Kidney (tissue), 14 donors: Measurements from ENCODE around the gene DDX27. TPM values are rescaled to one million over a fixed set of nuclear protein-coding genes. Genes with fewer than 3 reads are reported as not detected.

Experiments
- DNase-seq, 5 donors: peaks; one replicate each; pipeline ENCODE4 v3.0.0-alpha.2; 2013 to 2020
- FAIRE-seq: peaks from 2 replicates; lab custom pipeline; 2012; peaks lifted over from hg19 to GRCh38; lab: Jason Lieb, UNC
- H3K27ac ChIP-seq, 2 donors: one replicate each; pipeline ENCODE4 v1.7.0; 2013; ENCODE audit warnings: low read depth in 2 of 2, low read length in 2 of 2, inconsistent platforms in 1 of 2
- H3K27me3 ChIP-seq: one replicate; pipeline ENCODE4 v1.7.1; 2013; ENCODE audit warnings: low read length, inconsistent platforms; ENCODE audit not compliant: control insufficient read depth, insufficient read depth
- H3K36me3 ChIP-seq, 3 donors: one replicate each; pipeline versions ENCODE4 v1.7.0 to v1.7.1; 2013; ENCODE audit warnings: low read length in 3 of 3, control low read depth in 1 of 3, inconsistent platforms in 1 of 3; ENCODE audit not compliant: insufficient read depth in 3 of 3, control insufficient read depth in 2 of 3
- H3K4me1 ChIP-seq, 3 donors: one replicate each; pipeline versions ENCODE4 v1.7.0 to v1.7.1; 2013; ENCODE audit warnings: low read length in 3 of 3, inconsistent platforms in 1 of 3, low read depth in 1 of 3; ENCODE audit not compliant: control insufficient read depth in 2 of 3, insufficient read depth in 2 of 3
- H3K4me3 ChIP-seq, 3 donors: one replicate each; pipeline versions ENCODE4 v1.7.0 to v1.8.1; 2013; ENCODE audit warnings: low read length in 3 of 3, control low read depth in 1 of 3, inconsistent platforms in 1 of 3
- H3K9ac ChIP-seq, 3 donors: one replicate each; pipeline versions ENCODE4 v1.7.0 to v1.7.1; 2013; ENCODE audit warnings: low read length in 3 of 3, control low read depth in 1 of 3, inconsistent platforms in 1 of 3
- H3K9me3 ChIP-seq, 3 donors: one replicate each; pipeline versions ENCODE4 v1.7.0 to v1.7.1; 2013; ENCODE audit warnings: low read length in 3 of 3, control low read depth in 1 of 3, inconsistent platforms in 1 of 3; ENCODE audit not compliant: control insufficient read depth in 2 of 3, insufficient read depth in 1 of 3
- intact Hi-C: fragments of 100-400 bp; cut with DNase I; formaldehyde crosslinking; loops from one replicate; pipeline ENCODE4 v1.11.1; 2022
- polyA plus RNA-seq: library from polyadenylated mRNA; stranded (reverse); fragments of 350-450 nt; fragmentation: Illumina TruSeq; extraction: RNeasy Lipid Tissue Mini Kit (QIAGEN cat#74804); gene quantifications from one replicate; pipeline ENCODE4 v1.2.3, GENCODE V29; 2014; ENCODE audit warnings: low read depth, low replicate concordance; ENCODE audit not compliant: insufficient read depth
- total RNA-seq: library from RNA; stranded (reverse); fragmentation: NEBNext Ultra II Directional; extraction: Animal tissue kit (Norgen Biotek cat#: 25700); gene quantifications from one replicate; pipeline ENCODE4 v1.2.1, GENCODE V29; 2021
- TF ChIP-seq, protein P1 (sequence below): IDR thresholded peaks from 3 replicates; pipeline ENCODE4 v1.5.1; 2012; ENCODE audit warnings: mild to moderate bottlenecking, moderate library complexity, borderline replicate concordance; ENCODE audit not compliant: insufficient read depth; ENCODE audit errors: extremely low read depth
- donor health status: control.
- donor health status: control.
- donor health status: control.
- donor health status: control.
- donor health status: control.
- donor health status: DM: yes; HTN: yes; CAD: no.
- donor health status: Normal renal cell carcinoma (clear cell type).

Gene DDX27
- total and polyA plus RNA-seq, 2 donors from 2014 or later: 22.8 to 30.6 TPM

DNA sequence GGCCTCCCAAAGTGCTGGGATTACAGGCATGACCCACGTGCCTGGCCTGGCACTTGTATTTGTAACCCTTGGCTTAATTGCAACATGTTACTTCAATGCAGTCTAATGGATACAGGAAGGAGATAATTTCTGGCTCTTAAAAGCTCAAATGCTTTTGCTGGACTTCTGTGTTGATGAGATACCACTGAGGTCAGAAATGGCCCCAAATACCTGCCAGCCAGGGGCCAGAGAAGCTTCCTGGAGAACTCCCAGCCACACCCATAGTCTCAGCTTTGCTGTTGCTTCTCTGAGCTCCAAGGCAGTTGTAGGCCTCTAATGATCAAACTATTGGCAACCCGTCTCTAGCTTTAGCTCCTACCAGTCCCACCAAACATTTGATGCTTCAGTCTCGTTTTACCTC lies 72.8 kb downstream of the DDX27 start:
- no peak overlapping the region for H3K27ac ChIP-seq
- TF ChIP-seq, protein P1, sequence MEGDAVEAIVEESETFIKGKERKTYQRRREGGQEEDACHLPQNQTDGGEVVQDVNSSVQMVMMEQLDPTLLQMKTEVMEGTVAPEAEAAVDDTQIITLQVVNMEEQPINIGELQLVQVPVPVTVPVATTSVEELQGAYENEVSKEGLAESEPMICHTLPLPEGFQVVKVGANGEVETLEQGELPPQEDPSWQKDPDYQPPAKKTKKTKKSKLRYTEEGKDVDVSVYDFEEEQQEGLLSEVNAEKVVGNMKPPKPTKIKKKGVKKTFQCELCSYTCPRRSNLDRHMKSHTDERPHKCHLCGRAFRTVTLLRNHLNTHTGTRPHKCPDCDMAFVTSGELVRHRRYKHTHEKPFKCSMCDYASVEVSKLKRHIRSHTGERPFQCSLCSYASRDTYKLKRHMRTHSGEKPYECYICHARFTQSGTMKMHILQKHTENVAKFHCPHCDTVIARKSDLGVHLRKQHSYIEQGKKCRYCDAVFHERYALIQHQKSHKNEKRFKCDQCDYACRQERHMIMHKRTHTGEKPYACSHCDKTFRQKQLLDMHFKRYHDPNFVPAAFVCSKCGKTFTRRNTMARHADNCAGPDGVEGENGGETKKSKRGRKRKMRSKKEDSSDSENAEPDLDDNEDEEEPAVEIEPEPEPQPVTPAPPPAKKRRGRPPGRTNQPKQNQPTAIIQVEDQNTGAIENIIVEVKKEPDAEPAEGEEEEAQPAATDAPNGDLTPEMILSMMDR: no peak
- DNase-seq: no peak
- peaks cover 29 to 42% (median 35%) of the 10 kb centered on the region in 3 donors for H3K36me3 ChIP-seq
- peaks cover 0 to 3% (median 0%) of the 10 kb centered on the region in 3 donors for H3K4me1 ChIP-seq
- peaks cover 2 to 10% (median 6%) of the 10 kb centered on the region in 3 donors for H3K9me3 ChIP-seq
- no peaks in the 10 kb centered on the region for H3K27me3 ChIP-seq
- H3K4me3 ChIP-seq: no peak overlapping the region
- H3K9ac ChIP-seq: no peak overlapping the region
- FAIRE-seq: no peak
- intact Hi-C loops: no loop called here

DNA sequence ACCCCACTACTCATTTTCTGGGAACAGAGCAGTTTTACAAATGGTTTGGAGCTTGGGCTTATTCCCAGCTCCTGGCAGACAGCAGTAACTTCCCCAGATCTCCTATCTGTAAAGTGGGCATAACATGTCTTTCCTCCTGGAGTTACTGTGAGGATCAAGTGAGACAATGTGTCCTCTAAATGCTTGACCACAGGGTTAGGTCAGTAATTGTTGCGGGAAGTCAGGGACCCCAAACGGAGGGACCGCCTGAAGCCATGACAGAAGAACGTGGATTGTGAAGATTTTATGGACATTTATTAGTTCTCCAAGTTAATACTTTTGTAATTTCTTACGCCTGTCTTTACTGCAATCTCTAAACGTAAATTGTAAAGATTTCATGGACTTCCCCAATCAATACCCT lies 73.9 kb downstream of the DDX27 start:
- H3K27ac ChIP-seq: no peak overlapping the region
- H3K4me3 ChIP-seq: no peak overlapping the region
- intact Hi-C loops: no loop called here
- no peaks in the 10 kb centered on the region for H3K4me1 ChIP-seq
- H3K9me3 ChIP-seq: no peaks in the 10 kb centered on the region
- H3K9ac ChIP-seq: no peak overlapping the region
- TF ChIP-seq, protein P1: no peak
- H3K36me3 ChIP-seq: peaks cover 18 to 31% (median 26%) of the 10 kb centered on the region in 3 donors
- DNase-seq (no peak), FAIRE-seq (no peak)
- H3K27me3 ChIP-seq: no peaks in the 10 kb centered on the region

Other genes with a start within 250 kb of the DDX27 start
- gene CSE1L, start 173.1 kb upstream of the DDX27 start, total RNA-seq: 39.6 TPM
- gene CSE1L, start 173.1 kb upstream of the DDX27 start, polyA plus RNA-seq: 32.4 TPM
- 85.4 TPM for gene STAU1, start 31.1 kb upstream of the DDX27 start, total RNA-seq
- 53.3 TPM for gene STAU1, start 31.1 kb upstream of the DDX27 start, polyA plus RNA-seq
- 44.0 TPM for gene ZNFX1, start 58.6 kb downstream of the DDX27 start, total RNA-seq
- 8.0 TPM for gene ZNFX1, start 58.6 kb downstream of the DDX27 start, polyA plus RNA-seq